GM12801 (cell line): ENCODE measurements around the gene CAMLG.

Source experiments
- CTCF ChIP-seq: IDR thresholded peaks from one replicate; pipeline ENCODE4 v1.5.1; 2011; ENCODE audit warnings: control low read depth; ENCODE audit not compliant: insufficient read length; ENCODE audit errors: extremely low read depth

The CAMLG gene

GRCh38 chr5:134791580-134791979 lies 53.2 kb downstream of the CAMLG start:
- no peak for TF ChIP-seq CTCF

- TF ChIP-seq CTCF: no peak
Observed at GRCh38 chr5:134792286-134792685, 53.9 kb downstream of the CAMLG start.

- TF ChIP-seq CTCF: no peak
Observed at GRCh38 chr5:134793111-134793510, 54.8 kb downstream of the CAMLG start.

- TF ChIP-seq CTCF: no peak
Observed at GRCh38 chr5:134794082-134794481, 55.7 kb downstream of the CAMLG start.

GRCh38 chr5:134794819-134795218 lies 56.5 kb downstream of the CAMLG start:
- no peak for TF ChIP-seq CTCF

GRCh38 chr5:134798468-134798867 lies 60.1 kb downstream of the CAMLG start:
- TF ChIP-seq CTCF: no peak
